SK-N-SH treated with all-trans-retinoic acid at 6 μM for 48 hours (cell line): Measurements from ENCODE around the gene COL4A2.

Source experiments
- CSDC2 ChIP-seq: fragments of 250-450 bp; sonication (Bioruptor Pico); IDR thresholded peaks from 2 replicates; pipeline ENCODE4 v1.5.0; 2020; ENCODE audit warnings: mild to moderate bottlenecking, moderate library complexity
- GLIS3 ChIP-seq: fragments of 250-450 bp; sonication (Bioruptor Pico); IDR thresholded peaks from 2 replicates; pipeline ENCODE4 v1.5.0; 2020; ENCODE audit warnings: mild to moderate bottlenecking, moderate library complexity
- PPARA ChIP-seq: fragments of 250-450 bp; sonication (Bioruptor Pico); IDR thresholded peaks from 2 replicates; pipeline ENCODE4 v1.5.0; 2020; ENCODE audit warnings: mild to moderate bottlenecking, borderline replicate concordance
- RARB ChIP-seq: fragments of 250-450 bp; sonication (Bioruptor Pico); IDR thresholded peaks from 2 replicates; pipeline ENCODE4 v1.8.0; 2021; ENCODE audit warnings: mild to moderate bottlenecking, moderate library complexity
- ZFP3 ChIP-seq: fragments of 250-450 bp; sonication (Bioruptor Pico); IDR thresholded peaks from 2 replicates; pipeline ENCODE4 v1.5.0; 2020; ENCODE audit warnings: mild to moderate bottlenecking, moderate library complexity
- ZFP30 ChIP-seq: fragments of 450-650 bp; formaldehyde crosslinking; IDR thresholded peaks from 2 replicates; pipeline ENCODE4 v1.5.0; 2022; ENCODE audit warnings: mild to moderate bottlenecking, moderate library complexity
- ZNF565 ChIP-seq: fragments of 450-650 bp; formaldehyde crosslinking; conservative IDR thresholded peaks from 2 replicates; pipeline ENCODE4 v1.5.0; 2020; ENCODE audit warnings: low read depth, mild to moderate bottlenecking, moderate library complexity
- ZNF8 ChIP-seq: fragments of 450-650 bp; formaldehyde crosslinking; IDR thresholded peaks from 2 replicates; pipeline ENCODE4 v1.5.0; 2020; ENCODE audit warnings: mild to moderate bottlenecking, moderate library complexity
- TF ChIP-seq, protein P1 (sequence below): fragments of 250-450 bp; sonication (Bioruptor Pico); IDR thresholded peaks from 2 replicates; pipeline ENCODE4 v1.8.0; 2020; ENCODE audit warnings: mild to moderate bottlenecking, moderate library complexity, borderline replicate concordance
- TF ChIP-seq, protein P2 (sequence below): fragments of 250-450 bp; sonication (Bioruptor Pico); IDR thresholded peaks from 2 replicates; pipeline ENCODE4 v1.5.1; 2020; ENCODE audit warnings: low read depth, mild to moderate bottlenecking, moderate library complexity
- TF ChIP-seq, protein P3 (sequence below): fragments of 250-450 bp; sonication (Bioruptor Pico); IDR thresholded peaks from 2 replicates; pipeline ENCODE4 v1.8.0; 2021; ENCODE audit warnings: low read depth, mild to moderate bottlenecking, moderate library complexity, borderline replicate concordance

DNA sequence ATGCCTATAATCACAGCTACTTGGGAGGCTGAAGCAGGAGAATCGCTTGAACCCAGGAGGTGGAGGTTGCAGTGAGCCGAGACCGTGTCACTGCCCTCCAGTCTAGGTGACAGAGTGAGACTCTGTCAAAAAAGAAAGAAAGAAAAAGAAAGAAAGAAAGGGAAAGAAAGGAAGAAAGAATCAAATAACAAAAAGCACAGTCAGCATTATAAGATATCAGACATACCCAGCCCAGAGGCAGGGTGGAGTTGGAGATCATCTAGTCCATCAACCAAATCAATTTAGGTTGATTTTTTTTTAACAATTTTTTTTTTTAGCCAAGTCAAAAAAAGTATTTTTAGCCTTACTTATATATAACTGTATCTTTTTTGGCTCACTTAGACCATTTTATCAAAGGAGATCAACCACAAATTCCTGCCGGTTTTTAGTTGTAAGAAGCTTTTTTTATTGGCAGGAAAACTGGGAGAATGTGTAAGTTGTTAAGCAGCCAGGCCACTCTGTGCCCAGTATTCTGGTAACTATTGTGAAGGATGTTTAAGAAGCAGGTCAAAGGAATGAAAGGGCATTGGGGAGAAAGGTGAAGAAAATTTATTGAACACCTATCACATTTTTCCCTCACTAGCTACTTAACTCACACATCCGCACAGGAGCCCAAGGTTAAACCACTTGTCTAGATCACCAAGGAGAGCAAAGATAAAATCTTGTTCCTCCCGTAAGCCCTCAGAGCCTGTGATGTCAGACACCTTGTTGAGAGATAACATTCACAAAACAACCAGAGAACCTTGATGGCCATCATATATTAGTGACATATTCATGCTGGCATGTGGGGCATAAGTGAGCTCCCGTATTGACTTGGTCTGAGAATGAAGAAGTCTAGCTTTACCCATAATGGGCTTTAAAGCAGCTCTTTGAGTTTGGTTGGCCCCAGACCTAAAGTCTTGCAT, 91.8 kb downstream of the COL4A2 start:
- TF ChIP-seq CSDC2 (CRISPR knock-in tag), result no peak
- no peak for TF ChIP-seq ZNF565 (CRISPR knock-in tag)
- TF ChIP-seq GLIS3, result no peak
- TF ChIP-seq RARB (CRISPR knock-in tag), result no peak
- TF ChIP-seq, protein P1, sequence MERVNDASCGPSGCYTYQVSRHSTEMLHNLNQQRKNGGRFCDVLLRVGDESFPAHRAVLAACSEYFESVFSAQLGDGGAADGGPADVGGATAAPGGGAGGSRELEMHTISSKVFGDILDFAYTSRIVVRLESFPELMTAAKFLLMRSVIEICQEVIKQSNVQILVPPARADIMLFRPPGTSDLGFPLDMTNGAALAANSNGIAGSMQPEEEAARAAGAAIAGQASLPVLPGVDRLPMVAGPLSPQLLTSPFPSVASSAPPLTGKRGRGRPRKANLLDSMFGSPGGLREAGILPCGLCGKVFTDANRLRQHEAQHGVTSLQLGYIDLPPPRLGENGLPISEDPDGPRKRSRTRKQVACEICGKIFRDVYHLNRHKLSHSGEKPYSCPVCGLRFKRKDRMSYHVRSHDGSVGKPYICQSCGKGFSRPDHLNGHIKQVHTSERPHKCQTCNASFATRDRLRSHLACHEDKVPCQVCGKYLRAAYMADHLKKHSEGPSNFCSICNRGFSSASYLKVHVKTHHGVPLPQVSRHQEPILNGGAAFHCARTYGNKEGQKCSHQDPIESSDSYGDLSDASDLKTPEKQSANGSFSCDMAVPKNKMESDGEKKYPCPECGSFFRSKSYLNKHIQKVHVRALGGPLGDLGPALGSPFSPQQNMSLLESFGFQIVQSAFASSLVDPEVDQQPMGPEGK (CRISPR knock-in tag), result no peak
- no peak for TF ChIP-seq ZFP3 (CRISPR knock-in tag)
- TF ChIP-seq, protein P2, sequence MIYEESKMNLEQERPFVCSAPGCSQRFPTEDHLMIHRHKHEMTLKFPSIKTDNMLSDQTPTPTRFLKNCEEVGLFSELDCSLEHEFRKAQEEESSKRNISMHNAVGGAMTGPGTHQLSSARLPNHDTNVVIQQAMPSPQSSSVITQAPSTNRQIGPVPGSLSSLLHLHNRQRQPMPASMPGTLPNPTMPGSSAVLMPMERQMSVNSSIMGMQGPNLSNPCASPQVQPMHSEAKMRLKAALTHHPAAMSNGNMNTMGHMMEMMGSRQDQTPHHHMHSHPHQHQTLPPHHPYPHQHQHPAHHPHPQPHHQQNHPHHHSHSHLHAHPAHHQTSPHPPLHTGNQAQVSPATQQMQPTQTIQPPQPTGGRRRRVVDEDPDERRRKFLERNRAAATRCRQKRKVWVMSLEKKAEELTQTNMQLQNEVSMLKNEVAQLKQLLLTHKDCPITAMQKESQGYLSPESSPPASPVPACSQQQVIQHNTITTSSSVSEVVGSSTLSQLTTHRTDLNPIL (CRISPR knock-in tag), result no peak
- no peak for TF ChIP-seq ZFP30 (CRISPR knock-in tag)
- no peak for TF ChIP-seq ZNF8
- TF ChIP-seq, protein P3, sequence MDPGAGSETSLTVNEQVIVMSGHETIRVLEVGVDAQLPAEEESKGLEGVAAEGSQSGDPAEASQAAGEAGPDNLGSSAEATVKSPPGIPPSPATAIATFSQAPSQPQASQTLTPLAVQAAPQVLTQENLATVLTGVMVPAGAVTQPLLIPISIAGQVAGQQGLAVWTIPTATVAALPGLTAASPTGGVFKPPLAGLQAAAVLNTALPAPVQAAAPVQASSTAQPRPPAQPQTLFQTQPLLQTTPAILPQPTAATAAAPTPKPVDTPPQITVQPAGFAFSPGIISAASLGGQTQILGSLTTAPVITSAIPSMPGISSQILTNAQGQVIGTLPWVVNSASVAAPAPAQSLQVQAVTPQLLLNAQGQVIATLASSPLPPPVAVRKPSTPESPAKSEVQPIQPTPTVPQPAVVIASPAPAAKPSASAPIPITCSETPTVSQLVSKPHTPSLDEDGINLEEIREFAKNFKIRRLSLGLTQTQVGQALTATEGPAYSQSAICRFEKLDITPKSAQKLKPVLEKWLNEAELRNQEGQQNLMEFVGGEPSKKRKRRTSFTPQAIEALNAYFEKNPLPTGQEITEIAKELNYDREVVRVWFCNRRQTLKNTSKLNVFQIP (CRISPR knock-in tag), result no peak
- TF ChIP-seq PPARA (CRISPR knock-in tag), result no peak
